CD14-positive monocyte (primary cell): ENCODE measurements around the gene CPA4. TPM values are rescaled to one million over a fixed set of nuclear protein-coding genes. Genes with fewer than 3 reads are reported as not detected.

Experiments
- DNase-seq, 3 donors: peaks; one replicate each; pipeline ENCODE4 v3.0.0-alpha.2; 2011 to 2022
- H2AFZ ChIP-seq: 2 replicates; pipeline ENCODE4 v1.6.0; 2012; ENCODE audit warnings: mild to moderate bottlenecking, low read depth, low read length, inconsistent platforms; ENCODE audit not compliant: insufficient read depth, poor library complexity, severe bottlenecking
- H3K27ac ChIP-seq, 2 donors: 1 replicate in 1 of 2; 2 replicates in 1 of 2; pipeline ENCODE4 v1.5.1; 2012 to 2013; ENCODE audit warnings: low read length in 2 of 2, control low read depth in 1 of 2, inconsistent platforms in 1 of 2, low read depth in 1 of 2, mild to moderate bottlenecking in 1 of 2
- H3K27me3 ChIP-seq, 2 donors: one replicate each; pipeline versions ENCODE4 v1.6.0 to v1.6.1; 2011 to 2013; ENCODE audit warnings: low read length in 2 of 2; ENCODE audit not compliant: control insufficient read depth in 2 of 2, insufficient read depth in 2 of 2
- H3K36me3 ChIP-seq, 2 donors: replicated peaks in 1 of 2; 1 replicate in 1 of 2; 2 replicates in 1 of 2; pipeline versions ENCODE4 v1.5.1 to v1.6.1; 2012 to 2013; ENCODE audit warnings: low read length in 2 of 2, control low read depth in 1 of 2, inconsistent platforms in 1 of 2, mild to moderate bottlenecking in 1 of 2; ENCODE audit not compliant: insufficient read depth in 2 of 2, control insufficient read depth in 1 of 2
- H3K4me1 ChIP-seq, 2 donors: 1 replicate in 1 of 2; 2 replicates in 1 of 2; pipeline versions ENCODE4 v1.5.1 to v1.6.1; 2012 to 2013; ENCODE audit warnings: low read length in 2 of 2, control low read depth in 1 of 2, inconsistent platforms in 1 of 2, mild to moderate bottlenecking in 1 of 2, moderate library complexity in 1 of 2; ENCODE audit not compliant: insufficient read depth in 2 of 2, control insufficient read depth in 1 of 2
- H3K4me2 ChIP-seq: replicated peaks from 2 replicates; pipeline ENCODE3; 2012; ENCODE audit warnings: low read length, moderate library complexity, mild to moderate bottlenecking; ENCODE audit not compliant: poor library complexity, severe bottlenecking; ENCODE audit errors: extremely low read depth
- H3K4me3 ChIP-seq, 3 experiments: fragments of 200-600 bp in 1 of 3; sonication (generic) in 1 of 3; replicated peaks in 1 of 3; 1 replicate in 2 of 3; 2 replicates in 1 of 3; pipeline ENCODE4 v1.5.1; 2011 to 2013; ENCODE audit warnings: low read length in 3 of 3, mild to moderate bottlenecking in 3 of 3, control low read depth in 2 of 3, low read depth in 2 of 3, inconsistent platforms in 1 of 3, moderate library complexity in 1 of 3
- H3K79me2 ChIP-seq: 2 replicates; pipeline ENCODE4 v1.6.0; 2012; ENCODE audit warnings: mild to moderate bottlenecking, control low read depth, inconsistent platforms, low read length, moderate library complexity; ENCODE audit not compliant: insufficient read depth
- H3K9ac ChIP-seq: 2 replicates; pipeline ENCODE4 v1.6.0; 2017; ENCODE audit warnings: low read length, mild to moderate bottlenecking; ENCODE audit not compliant: insufficient read depth, poor library complexity, severe bottlenecking
- H3K9me3 ChIP-seq, 2 donors: replicated peaks in 1 of 2; 1 replicate in 1 of 2; 2 replicates in 1 of 2; pipeline versions ENCODE4 v1.5.1 to v1.6.1; 2012 to 2013; ENCODE audit warnings: low read length in 2 of 2, control low read depth in 1 of 2; ENCODE audit not compliant: control insufficient read depth in 1 of 2, insufficient read depth in 1 of 2
- H4K20me1 ChIP-seq: 2 replicates; pipeline ENCODE4 v1.6.0; 2012; ENCODE audit warnings: mild to moderate bottlenecking, low read length, control low read depth, moderate library complexity; ENCODE audit not compliant: insufficient read depth
- H3K27ac Mint-ChIP-seq, 7 donors: one replicate each; pipeline ENCODE4 v1.8.0; 2020; ENCODE audit warnings: mild to moderate bottlenecking in 7 of 7, mixed read lengths in 7 of 7, moderate library complexity in 6 of 7, inconsistent platforms in 2 of 7
- H3K27me3 Mint-ChIP-seq, 3 donors: one replicate each; pipeline ENCODE4 v1.8.0; 2021 to 2022; ENCODE audit warnings: low read depth in 3 of 3, mild to moderate bottlenecking in 3 of 3, mixed read lengths in 3 of 3, moderate library complexity in 3 of 3, inconsistent platforms in 1 of 3
- H3K36me3 Mint-ChIP-seq, 2 donors: one replicate each; pipeline ENCODE4 v1.8.0; 2020; ENCODE audit warnings: mixed read lengths in 2 of 2, inconsistent platforms in 1 of 2, mild to moderate bottlenecking in 1 of 2
- H3K4me1 Mint-ChIP-seq: one replicate; pipeline ENCODE4 v1.8.0; 2020; ENCODE audit warnings: mild to moderate bottlenecking, mixed read lengths
- H3K4me3 Mint-ChIP-seq, 2 donors: one replicate each; pipeline ENCODE4 v1.8.0; 2020; ENCODE audit warnings: mild to moderate bottlenecking in 2 of 2, mixed read lengths in 2 of 2, moderate library complexity in 1 of 2
- H3K9me3 Mint-ChIP-seq, 7 donors: one replicate each; pipeline ENCODE4 v1.8.0; 2020 to 2022; ENCODE audit warnings: mixed read lengths in 7 of 7, mild to moderate bottlenecking in 6 of 7, moderate library complexity in 6 of 7, inconsistent platforms in 2 of 7
- CTCF ChIP-seq: fragments of 200-600 bp; IDR thresholded peaks from one replicate; pipeline ENCODE4 v1.8.0; 2022; ENCODE audit warnings: antibody characterized with exemption, mild to moderate bottlenecking
- WGBS: methylation state at CpG from one replicate; pipeline ENCODE4 v1.1.5; 2013; ENCODE audit warnings: missing lambda C conversion rate; ENCODE audit not compliant: insufficient coverage; 5-methylcytosine and 5-hydroxymethylcytosine counted together
- intact Hi-C, 2 donors: fragments of 100-400 bp; cut with micrococcal nuclease; formaldehyde crosslinking; loops; one replicate each; pipeline versions ENCODE4 v1.15.0 to v1.15.1; 2023
- polyA plus RNA-seq, 3 donors: library from polyadenylated mRNA; depleted of rRNA in 1 of 3; unstranded in 2 of 3; stranded (reverse) in 1 of 3; fragments of 300-500 nt in 2 of 3; fragments of >200 nt in 1 of 3; fragmentation: Illumina TruSeq in 2 of 3; gene quantifications; 1 replicate in 2 of 3; 2 replicates in 1 of 3; pipeline ENCODE4 v1.2.3, GENCODE V29; 2012 to 2021

Gene CPA4
- polyA plus RNA-seq, 3 donors: not detected

DNA sequence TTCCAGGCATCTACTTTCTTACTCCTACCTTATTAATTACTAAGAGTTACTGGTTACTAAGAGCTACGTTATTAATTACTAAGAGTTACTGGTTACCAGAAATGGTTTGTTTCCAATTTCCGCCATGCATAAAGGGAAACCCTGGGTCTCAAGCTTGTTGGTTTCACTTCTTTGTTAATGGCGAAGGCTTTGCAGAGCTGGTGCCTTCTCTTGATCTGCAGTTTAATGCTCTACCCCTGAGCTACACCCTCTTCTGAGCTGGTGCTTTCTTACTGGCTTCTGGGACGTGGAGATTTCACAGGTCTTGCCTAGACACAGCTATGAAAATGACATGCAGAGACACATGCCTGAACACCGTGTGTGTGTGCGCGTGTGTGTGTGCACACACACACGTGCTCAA, 560 bp downstream of the CPA4 start:
- Mint-ChIP-seq H3K36me3 (no peaks in the 10 kb centered on the region), H3K4me3 (no peak overlapping the region), H3K9me3 (peaks cover 0 to 3% (median 1%) of the 10 kb centered on the region in 7 donors), H3K27ac (no peak overlapping the region), H3K4me1 (peaks cover 6% of the 10 kb centered on the region), H3K27me3 (peaks cover 0 to 3% (median 0%) of the 10 kb centered on the region in 3 donors)
- no peak overlapping the region for H2AFZ ChIP-seq
- no peaks in the 10 kb centered on the region for H3K4me1 ChIP-seq
- DNase-seq: no peak
- H3K36me3 ChIP-seq: no peaks in the 10 kb centered on the region
- no peaks in the 10 kb centered on the region for H3K79me2 ChIP-seq
- WGBS: 35% methylated on average over 4 of the region's 8 CpGs
- H3K9ac ChIP-seq: no peak overlapping the region
- no peaks in the 10 kb centered on the region for H3K27me3 ChIP-seq
- no peak overlapping the region for H3K4me3 ChIP-seq
- no peak overlapping the region for H3K27ac ChIP-seq
- H4K20me1 ChIP-seq: no peaks in the 10 kb centered on the region
- no peak for TF ChIP-seq CTCF
- no peak overlapping the region for H3K4me2 ChIP-seq
- no peaks in the 10 kb centered on the region for H3K9me3 ChIP-seq
- intact Hi-C loops: no loop called here

- no peak overlapping the region for H3K9ac ChIP-seq
- TF ChIP-seq CTCF: no peak
- H3K4me3 Mint-ChIP-seq: no peak overlapping the region
- no peaks in the 10 kb centered on the region for H3K27me3 ChIP-seq
- H3K9me3 Mint-ChIP-seq: peaks cover 0 to 3% (median 1%) of the 10 kb centered on the region in 7 donors
- no peaks in the 10 kb centered on the region for H3K4me1 ChIP-seq
- 48% methylated on average over 5 of the region's 5 CpGs for WGBS
- H3K36me3 ChIP-seq: no peaks in the 10 kb centered on the region
- H3K79me2 ChIP-seq: no peaks in the 10 kb centered on the region
- no peak overlapping the region for H3K4me3 ChIP-seq
- H3K4me2 ChIP-seq: no peak overlapping the region
- H4K20me1 ChIP-seq: no peaks in the 10 kb centered on the region
- peaks cover 2% of the 10 kb centered on the region for H3K4me1 Mint-ChIP-seq
- no peak for DNase-seq
- no peak overlapping the region for H3K27ac Mint-ChIP-seq
- H3K27ac ChIP-seq: no peak overlapping the region
- H2AFZ ChIP-seq: no peak overlapping the region
- intact Hi-C loops: no loop called here
- no peaks in the 10 kb centered on the region for H3K36me3 Mint-ChIP-seq
- no peaks in the 10 kb centered on the region for H3K9me3 ChIP-seq
- H3K27me3 Mint-ChIP-seq: peaks cover 0 to 3% (median 2%) of the 10 kb centered on the region in 3 donors
Measured at GRCh38 chr7:130294314-130294713, 1.4 kb downstream of the CPA4 start.
